HepG2 (cell line): ENCODE results near the gene TMCC1. TPM values are rescaled to one million over a fixed set of nuclear protein-coding genes. Genes with fewer than 3 reads are reported as not detected.
A peak's percentile ranks its signal among the peaks of the same experiment; 100 is the strongest.

Source experiments
- AFF4 ChIP-seq: sonication (generic); formaldehyde crosslinking; IDR thresholded peaks from 2 replicates; pipeline ENCODE4 v1.4.0; 2020; ENCODE audit warnings: missing genetic modification reagents
- ARNT2 ChIP-seq: sonication (generic); formaldehyde crosslinking; IDR thresholded peaks from 2 replicates; pipeline ENCODE4 v1.8.0; 2022; ENCODE audit warnings: mild to moderate bottlenecking, low read depth, missing genetic modification reagents, moderate library complexity
- CREBL2 ChIP-seq: sonication (generic); formaldehyde crosslinking; IDR thresholded peaks from 2 replicates; pipeline ENCODE4 v1.8.1; 2023; ENCODE audit warnings: missing genetic modification reagents, mild to moderate bottlenecking, borderline replicate concordance
- DR1 ChIP-seq: sonication (generic); formaldehyde crosslinking; IDR thresholded peaks from 2 replicates; pipeline ENCODE4 v1.8.0; 2021; ENCODE audit warnings: mild to moderate bottlenecking, missing genetic modification reagents, inconsistent platforms
- HOXA3 ChIP-seq: sonication (generic); formaldehyde crosslinking; IDR thresholded peaks from 2 replicates; pipeline ENCODE4 v1.5.0; 2020; ENCODE audit warnings: missing genetic modification reagents
- JDP2 ChIP-seq: sonication (generic); formaldehyde crosslinking; IDR thresholded peaks from 2 replicates; pipeline ENCODE4 v1.8.1; 2022; ENCODE audit warnings: missing genetic modification reagents, borderline replicate concordance
- JUND ChIP-seq: sonication (generic); formaldehyde crosslinking; IDR thresholded peaks from 2 replicates; pipeline ENCODE4 v1.8.0; 2022; ENCODE audit warnings: mild to moderate bottlenecking, missing genetic modification reagents
- MXD3 ChIP-seq: IDR thresholded peaks from 2 replicates; pipeline ENCODE4 v1.6.1; 2016; ENCODE audit warnings: mild to moderate bottlenecking, missing biosample characterization, missing genetic modification reagents
- POLR2A ChIP-seq, 2 experiments: IDR thresholded peaks; 2 replicates each; pipeline ENCODE4 v1.6.1; 2011; ENCODE audit warnings: low read depth in 2 of 2, low read length in 2 of 2, mild to moderate bottlenecking in 1 of 2, moderate library complexity in 1 of 2; ENCODE audit not compliant: insufficient read depth in 1 of 2
- SATB2 ChIP-seq: sonication (generic); formaldehyde crosslinking; IDR thresholded peaks from 2 replicates; pipeline ENCODE4 v1.5.0; 2020; ENCODE audit warnings: missing genetic modification reagents
- SIN3A ChIP-seq: IDR thresholded peaks from 2 replicates; pipeline ENCODE4 v1.6.1; 2011; ENCODE audit warnings: low read depth, mild to moderate bottlenecking, control low read depth, low read length, borderline replicate concordance
- SMARCE1 ChIP-seq: fragments of 450-650 bp; IDR thresholded peaks from 2 replicates; pipeline ENCODE4 v1.6.1; 2017; ENCODE audit warnings: borderline replicate concordance
- SP1 ChIP-seq, 2 experiments: fragments of 450-650 bp in 1 of 2; sonication (generic) in 1 of 2; formaldehyde crosslinking in 1 of 2; IDR thresholded peaks; 2 replicates each; pipeline versions ENCODE4 v1.4.0 to v1.6.1; 2016 to 2020; ENCODE audit warnings: missing genetic modification reagents in 1 of 2
- STAG1 ChIP-seq: sonication (generic); formaldehyde crosslinking; IDR thresholded peaks from 2 replicates; pipeline ENCODE4 v1.4.0; 2020; ENCODE audit warnings: missing genetic modification reagents
- TCF12 ChIP-seq, 2 experiments: fragments of 450-650 bp in 1 of 2; sonication (generic) in 1 of 2; formaldehyde crosslinking in 1 of 2; IDR thresholded peaks; 2 replicates each; pipeline versions ENCODE4 v1.6.1 to v1.8.0; 2017 to 2022; ENCODE audit warnings: antibody characterized with exemption in 1 of 2, mild to moderate bottlenecking in 1 of 2, missing genetic modification reagents in 1 of 2, moderate library complexity in 1 of 2
- THAP7 ChIP-seq: sonication (generic); formaldehyde crosslinking; IDR thresholded peaks from 2 replicates; pipeline ENCODE4 v1.8.1; 2023; ENCODE audit warnings: mild to moderate bottlenecking, missing genetic modification reagents
- ZBTB21 ChIP-seq: sonication (generic); formaldehyde crosslinking; IDR thresholded peaks from 2 replicates; pipeline ENCODE4 v1.4.0; 2020; ENCODE audit warnings: missing genetic modification reagents
- ZNF101 ChIP-seq: sonication (generic); formaldehyde crosslinking; IDR thresholded peaks from 2 replicates; pipeline ENCODE4 v1.4.0; 2020; ENCODE audit warnings: mild to moderate bottlenecking, low read depth, missing genetic modification reagents, borderline replicate concordance
- ZNF18 ChIP-seq: sonication (generic); formaldehyde crosslinking; IDR thresholded peaks from 2 replicates; pipeline ENCODE4 v1.8.0; 2022; ENCODE audit warnings: mild to moderate bottlenecking, missing genetic modification reagents; ENCODE audit not compliant: insufficient replicate concordance
- ZNF235 ChIP-seq: sonication (generic); formaldehyde crosslinking; IDR thresholded peaks from 2 replicates; pipeline ENCODE4 v1.8.1; 2023; ENCODE audit warnings: mild to moderate bottlenecking, missing genetic modification reagents, borderline replicate concordance
- polyA plus RNA-seq, 8 experiments: library from polyadenylated mRNA; depleted of rRNA in 3 of 8; stranded (reverse) in 7 of 8; unstranded in 1 of 8; fragments of >200 nt; fragmentation: Illumina TruSeq in 4 of 8; extraction: Trizol in 4 of 8; gene quantifications; 2 replicates each; pipeline versions ENCODE4 v1.2.1 to v1.2.3, GENCODE V29; 2011 to 2016; ENCODE audit warnings: low read depth in 4 of 8, missing spikeins in 1 of 8, mixed read lengths in 1 of 8; ENCODE audit not compliant: insufficient read depth in 1 of 8
- total RNA-seq, 5 experiments: library from RNA; depleted of rRNA; stranded (reverse); fragments of >200 nt; fragmentation: Illumina TruSeq; extraction: Trizol; gene quantifications; 2 replicates each; pipeline ENCODE4 v1.2.3, GENCODE V29; 2016; ENCODE audit warnings: low read depth in 1 of 5

Gene TMCC1
- total and polyA plus RNA-seq, 2 of the 13 experiments (the other 11 are each of a cell fraction or from before 2014, with no cell fraction given) = 12.1 to 264 TPM

GRCh38 chr3:129627350-129628168 lies 266.0 kb downstream of the TMCC1 start (continued):
- TF ChIP-seq AFF4 (CRISPR knock-in tag) = peak; percentile 81
- TF ChIP-seq SIN3A = peak; percentile 21; the same call in 1 of the 2 replicates
- no peak for TF ChIP-seq SP1 (IDR thresholded peaks at IDR 0.05)
- TF ChIP-seq SP1 (CRISPR knock-in tag; IDR thresholded peaks at IDR 0.05) = no peak
- no peak for TF ChIP-seq THAP7 (CRISPR knock-in tag)
- TF ChIP-seq ARNT2 (CRISPR knock-in tag) = no peak
- TF ChIP-seq ZNF18 (CRISPR knock-in tag) = peak; percentile 29
- TF ChIP-seq ZNF235 (CRISPR knock-in tag) = no peak
- no peak for TF ChIP-seq DR1 (CRISPR knock-in tag)
- no peak for TF ChIP-seq CREBL2 (CRISPR knock-in tag)
- TF ChIP-seq JUND (CRISPR knock-in tag) = peak; percentile 15; the same call in 1 of the 2 replicates
- no peak; the same call in 1 of the 2 replicates for TF ChIP-seq HOXA3
- 0 out of 2 replicates have a peak, but pooled peaks have one; percentile 74 for TF ChIP-seq SATB2 (CRISPR knock-in tag)
- peak in 1 of 2 experiments; percentile 61; a peak in 2 of 4 replicates for TF ChIP-seq POLR2A (IDR thresholded peaks at IDR 0.05; ENCODE audit: insufficient read depth in 1 of 2, low read depth in 2 of 2, low read length in 2 of 2)
- TF ChIP-seq ZBTB21 (CRISPR knock-in tag) = no peak
- peak; percentile 90 for TF ChIP-seq STAG1 (CRISPR knock-in tag)
- no peak for TF ChIP-seq JDP2
- no peak for TF ChIP-seq MXD3 (CRISPR knock-in tag)
- TF ChIP-seq SMARCE1 = no peak
- TF ChIP-seq ZNF101 (CRISPR knock-in tag) = no peak
- no peak for TF ChIP-seq TCF12 (IDR thresholded peaks at IDR 0.05)
- TF ChIP-seq TCF12 (CRISPR knock-in tag; IDR thresholded peaks at IDR 0.05) = peak; percentile 39; the same call in 1 of the 2 replicates
